Measurements from ENCODE around the gene PTX4.

The PTX4 gene

DNA sequence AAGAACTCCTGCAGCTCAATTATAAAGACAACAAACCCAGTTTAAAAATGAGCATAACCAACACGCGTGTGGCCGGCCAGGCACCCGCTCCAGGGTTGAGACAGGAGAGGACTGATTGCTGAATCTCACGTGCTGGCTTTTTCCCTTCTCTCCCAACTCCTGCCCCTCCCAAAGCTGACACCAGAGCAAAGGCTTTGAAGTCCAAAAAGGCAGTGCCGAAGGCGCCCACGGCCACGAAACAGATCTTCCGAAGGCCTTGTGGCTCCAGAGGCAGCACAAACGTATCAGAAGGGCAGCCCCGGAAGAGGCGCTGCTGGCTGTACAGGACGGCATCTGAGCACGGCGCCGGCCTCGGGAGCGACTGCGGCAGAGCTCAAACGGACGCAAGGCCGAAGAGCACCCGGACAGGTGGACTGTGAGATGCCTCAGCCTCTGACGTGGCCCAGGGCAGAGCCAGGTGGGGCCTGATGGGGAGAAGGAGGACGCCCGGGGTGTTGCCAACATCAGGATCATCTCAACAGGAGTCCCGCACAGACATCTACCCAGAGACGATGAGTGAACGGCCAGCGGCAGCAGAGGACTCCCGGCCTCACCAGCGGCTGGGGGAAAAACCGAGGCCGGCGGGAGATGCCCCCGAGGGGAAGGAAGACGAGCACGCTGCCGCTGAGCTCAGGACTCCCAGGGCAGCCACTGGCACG lies 24.4 kb downstream of the PTX4 start:
- TF ChIP-seq, protein P1, sequence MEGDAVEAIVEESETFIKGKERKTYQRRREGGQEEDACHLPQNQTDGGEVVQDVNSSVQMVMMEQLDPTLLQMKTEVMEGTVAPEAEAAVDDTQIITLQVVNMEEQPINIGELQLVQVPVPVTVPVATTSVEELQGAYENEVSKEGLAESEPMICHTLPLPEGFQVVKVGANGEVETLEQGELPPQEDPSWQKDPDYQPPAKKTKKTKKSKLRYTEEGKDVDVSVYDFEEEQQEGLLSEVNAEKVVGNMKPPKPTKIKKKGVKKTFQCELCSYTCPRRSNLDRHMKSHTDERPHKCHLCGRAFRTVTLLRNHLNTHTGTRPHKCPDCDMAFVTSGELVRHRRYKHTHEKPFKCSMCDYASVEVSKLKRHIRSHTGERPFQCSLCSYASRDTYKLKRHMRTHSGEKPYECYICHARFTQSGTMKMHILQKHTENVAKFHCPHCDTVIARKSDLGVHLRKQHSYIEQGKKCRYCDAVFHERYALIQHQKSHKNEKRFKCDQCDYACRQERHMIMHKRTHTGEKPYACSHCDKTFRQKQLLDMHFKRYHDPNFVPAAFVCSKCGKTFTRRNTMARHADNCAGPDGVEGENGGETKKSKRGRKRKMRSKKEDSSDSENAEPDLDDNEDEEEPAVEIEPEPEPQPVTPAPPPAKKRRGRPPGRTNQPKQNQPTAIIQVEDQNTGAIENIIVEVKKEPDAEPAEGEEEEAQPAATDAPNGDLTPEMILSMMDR (conservative IDR thresholded peaks at IDR 0.05; ENCODE audit: low read length): no peak
- H3K4me3 ChIP-seq (ENCODE audit: low read length): no peak overlapping the region
- DNase-seq (ENCODE audit: low read depth): no peak

- no peak for DNase-seq (ENCODE audit: low read depth)
- TF ChIP-seq, protein P1 (conservative IDR thresholded peaks at IDR 0.05; ENCODE audit: low read length): no peak
- H3K4me3 ChIP-seq (ENCODE audit: low read length): no peak overlapping the region
Measured at GRCh38 chr16:1461146-1461545, 27.6 kb downstream of the PTX4 start.

- TF ChIP-seq, protein P1 (conservative IDR thresholded peaks at IDR 0.05; ENCODE audit: low read length): no peak
- DNase-seq (ENCODE audit: low read depth): no peak
- H3K4me3 ChIP-seq (ENCODE audit: low read length): no peak overlapping the region
Measured at GRCh38 chr16:1460602-1461138, 28.1 kb downstream of the PTX4 start.

DNA sequence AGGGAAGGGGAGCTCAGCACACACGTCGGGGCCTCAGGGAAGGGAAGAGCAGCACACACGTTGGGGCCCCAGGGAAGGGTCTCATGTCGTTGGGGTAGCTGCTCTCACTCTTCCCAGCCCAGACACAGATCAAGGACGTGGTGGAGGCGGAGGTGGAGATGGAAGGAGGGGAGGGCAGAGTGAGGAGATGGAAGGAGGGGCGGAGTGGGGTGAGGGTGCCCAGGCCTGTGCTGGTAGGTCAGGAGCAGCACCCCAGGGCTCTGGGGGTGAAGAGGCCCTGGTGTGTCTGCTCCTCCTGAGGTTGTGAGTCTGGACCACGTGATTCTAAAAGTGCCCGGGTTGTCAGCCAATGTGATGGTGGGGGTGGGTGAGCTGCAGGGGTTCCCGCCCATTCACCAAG lies 28.8 kb downstream of the PTX4 start:
- TF ChIP-seq, protein P1 (conservative IDR thresholded peaks at IDR 0.05; ENCODE audit: low read length): no peak
- no peak overlapping the region for H3K4me3 ChIP-seq (ENCODE audit: low read length)
- DNase-seq (ENCODE audit: low read depth): no peak

DNA sequence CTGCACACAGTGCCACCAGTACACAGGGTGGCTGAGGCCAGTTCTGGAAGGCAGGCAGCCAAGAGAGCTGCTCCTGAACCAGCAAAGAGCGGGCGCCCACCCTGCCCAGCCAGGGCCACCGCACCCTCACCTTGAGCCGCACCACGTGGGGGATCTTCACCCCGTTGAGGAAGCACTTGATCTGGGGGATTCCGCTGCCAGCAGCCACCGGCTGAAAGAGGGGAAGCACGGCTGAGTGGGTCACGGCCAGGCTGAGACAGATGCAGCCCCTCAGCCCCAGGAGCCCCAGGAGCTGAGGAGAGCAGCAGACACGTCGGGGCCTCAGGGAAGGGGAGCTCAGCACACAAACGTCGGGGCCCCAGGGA lies 29.8 kb downstream of the PTX4 start:
- no peak for DNase-seq (ENCODE audit: low read depth)

GRCh38 chr16:1458336-1458976 lies 30.3 kb downstream of the PTX4 start:
- TF ChIP-seq, protein P1 (conservative IDR thresholded peaks at IDR 0.05; ENCODE audit: low read length): no peak
- DNase-seq (ENCODE audit: low read depth): peak; percentile 66
- H3K4me3 ChIP-seq (ENCODE audit: low read length): no peak overlapping the region

More for the DNA sequence above, 29.8 kb downstream of the PTX4 start:
- TF ChIP-seq, protein P1 (conservative IDR thresholded peaks at IDR 0.05; ENCODE audit: low read length): no peak
- H3K4me3 ChIP-seq (ENCODE audit: low read length): no peak overlapping the region
